ENCODE measurements around the gene PLCB1.

PLCB1 gene

GRCh38 chr20:8834851-8835250 is 702.8 kb downstream of the PLCB1 start:
- Histone ChIP-seq H3K4me1 (ENCODE audit: insufficient read depth, low read length, severe bottlenecking) (no peaks in the 10 kb centered on the region), H3K9me2 (ENCODE audit: low read depth, low read length) (no peaks in the 10 kb centered on the region), H4K20me1 (ENCODE audit: insufficient read depth, low read length) (no peaks in the 10 kb centered on the region), H3K9ac (ENCODE audit: low read length) (no peak overlapping the region), H3K27ac (ENCODE audit: low read depth, low read length, poor library complexity, severe bottlenecking) (no peak overlapping the region), H3F3A (ENCODE audit: insufficient read depth, low read length) (no peaks in the 10 kb centered on the region), H3K36me3 (ENCODE audit: insufficient read depth, low read length) (no peaks in the 10 kb centered on the region), H3K27me3 (ENCODE audit: insufficient read depth, low read length) (no peaks in the 10 kb centered on the region), H3K4me3 (ENCODE audit: low read depth, low read length, poor library complexity, severe bottlenecking) (no peak overlapping the region), H3K4me2 (ENCODE audit: low read length) (no peak overlapping the region), H2AFZ (ENCODE audit: low read length) (no peak overlapping the region), H3K9me3 (ENCODE audit: low read length) (no peaks in the 10 kb centered on the region), H3K79me2 (ENCODE audit: insufficient read depth, low read length) (no peaks in the 10 kb centered on the region)
- TF ChIP-seq EZH2 (IDR thresholded peaks at IDR 0.05; ENCODE audit: borderline replicate concordance, low read length) (no peak), CTCF (IDR thresholded peaks at IDR 0.05; ENCODE audit: low read length) (no peak)

- Histone ChIP-seq H3F3A (ENCODE audit: insufficient read depth, low read length) (no peaks in the 10 kb centered on the region), H3K27me3 (ENCODE audit: insufficient read depth, low read length) (no peaks in the 10 kb centered on the region), H3K4me1 (ENCODE audit: insufficient read depth, low read length, severe bottlenecking) (no peaks in the 10 kb centered on the region), H3K4me2 (ENCODE audit: low read length) (no peak overlapping the region), H3K79me2 (ENCODE audit: insufficient read depth, low read length) (no peaks in the 10 kb centered on the region), H3K4me3 (ENCODE audit: low read depth, low read length, poor library complexity, severe bottlenecking) (no peak overlapping the region), H3K9ac (ENCODE audit: low read length) (no peak overlapping the region), H3K36me3 (ENCODE audit: insufficient read depth, low read length) (no peaks in the 10 kb centered on the region), H2AFZ (ENCODE audit: low read length) (no peak overlapping the region), H3K9me3 (ENCODE audit: low read length) (no peaks in the 10 kb centered on the region), H3K9me2 (ENCODE audit: low read depth, low read length) (no peaks in the 10 kb centered on the region), H4K20me1 (ENCODE audit: insufficient read depth, low read length) (no peaks in the 10 kb centered on the region), H3K27ac (ENCODE audit: low read depth, low read length, poor library complexity, severe bottlenecking) (no peak overlapping the region)
- TF ChIP-seq CTCF (IDR thresholded peaks at IDR 0.05; ENCODE audit: low read length): no peak
- TF ChIP-seq EZH2 (IDR thresholded peaks at IDR 0.05; ENCODE audit: borderline replicate concordance, low read length): no peak
These were observed 705.3 kb downstream of the PLCB1 start for GRCh38 chr20:8837396-8837795.

- no peaks in the 10 kb centered on the region for H4K20me1 ChIP-seq (ENCODE audit: insufficient read depth, low read length)
- H3F3A ChIP-seq (ENCODE audit: insufficient read depth, low read length): no peaks in the 10 kb centered on the region
- no peak overlapping the region for H2AFZ ChIP-seq (ENCODE audit: low read length)
- no peaks in the 10 kb centered on the region for H3K27me3 ChIP-seq (ENCODE audit: insufficient read depth, low read length)
- no peak overlapping the region for H3K4me3 ChIP-seq (ENCODE audit: low read depth, low read length, poor library complexity, severe bottlenecking)
- no peak overlapping the region for H3K27ac ChIP-seq (ENCODE audit: low read depth, low read length, poor library complexity, severe bottlenecking)
- H3K36me3 ChIP-seq (ENCODE audit: insufficient read depth, low read length): no peaks in the 10 kb centered on the region
- no peaks in the 10 kb centered on the region for H3K9me3 ChIP-seq (ENCODE audit: low read length)
- H3K4me2 ChIP-seq (ENCODE audit: low read length): no peak overlapping the region
- no peaks in the 10 kb centered on the region for H3K4me1 ChIP-seq (ENCODE audit: insufficient read depth, low read length, severe bottlenecking)
- no peaks in the 10 kb centered on the region for H3K79me2 ChIP-seq (ENCODE audit: insufficient read depth, low read length)
- no peak for TF ChIP-seq CTCF (IDR thresholded peaks at IDR 0.05; ENCODE audit: low read length)
- TF ChIP-seq EZH2 (IDR thresholded peaks at IDR 0.05; ENCODE audit: borderline replicate concordance, low read length): no peak
- no peaks in the 10 kb centered on the region for H3K9me2 ChIP-seq (ENCODE audit: low read depth, low read length)
- H3K9ac ChIP-seq (ENCODE audit: low read length): no peak overlapping the region
These were observed 710.5 kb downstream of the PLCB1 start for GRCh38 chr20:8842525-8842924.
